ENCODE data around the gene RTL1. TPM values are rescaled to one million over a fixed set of nuclear protein-coding genes. Genes with fewer than 3 reads are reported as not detected.
A peak's percentile ranks its signal among the peaks of the same experiment; 100 is the strongest.

Gene RTL1
- total and polyA plus RNA-seq, 8 donors = 0.06 to 0.20 (median 0.10) TPM; not detected in 2

- no peaks in the 10 kb centered on the region for H3K4me1 ChIP-seq
- no peak for TF ChIP-seq CTCF (IDR thresholded peaks at IDR 0.05)
- no peak for DNase-seq
- H3K9me3 ChIP-seq = peaks cover 0 to 4% of the 10 kb centered on the region in 2 donors
- peaks cover 0 to 20% of the 10 kb centered on the region in 2 donors for H3K27me3 ChIP-seq
- H3K4me3 ChIP-seq = no peak overlapping the region
- no peaks in the 10 kb centered on the region for H3K36me3 ChIP-seq
- intact Hi-C loops (cut with DNase I) = no loop called here
- H3K27ac ChIP-seq = no peak overlapping the region
- no peak for ATAC-seq
These were observed 18.3 kb downstream of the RTL1 start for GRCh38 chr14:100885196-100885595.

DNA sequence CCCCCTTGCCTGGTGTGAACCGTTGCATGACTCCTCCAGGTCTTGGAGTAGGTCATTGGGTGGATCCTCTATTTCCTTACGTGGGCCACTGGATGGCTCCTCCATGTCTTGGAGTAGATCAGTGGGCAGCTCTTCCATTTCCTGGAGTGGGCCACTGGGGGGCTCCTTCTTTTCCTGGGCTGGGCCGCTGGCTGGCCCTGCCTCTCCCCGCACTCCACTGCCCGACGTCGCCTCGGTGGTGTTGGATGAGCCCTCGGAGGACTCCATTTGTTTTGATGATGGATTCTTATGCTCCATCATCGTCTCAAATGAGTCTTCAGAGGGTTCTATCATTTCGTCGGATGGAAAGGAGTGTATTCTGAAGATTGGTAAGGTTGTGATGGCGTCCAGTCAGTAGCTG is 19.1 kb downstream of the RTL1 start:
- no peak for ATAC-seq

DNA sequence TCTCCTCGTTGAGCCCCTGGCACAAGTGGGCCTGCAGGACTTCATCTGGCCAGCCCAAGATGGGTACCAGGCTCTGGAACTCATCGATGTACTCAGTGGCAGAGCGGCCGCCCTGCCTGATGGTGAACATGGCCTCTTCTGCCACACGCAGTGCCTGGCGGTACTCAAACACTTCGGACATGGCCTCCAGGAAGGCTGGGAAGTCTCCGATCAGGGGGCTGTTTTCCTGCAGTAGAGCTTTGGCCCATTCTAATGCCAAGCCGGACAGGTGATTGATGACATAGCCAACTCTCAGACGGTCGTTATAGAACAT is 19.8 kb downstream of the RTL1 start:
- H3K9me3 ChIP-seq = peaks cover 0 to 4% of the 10 kb centered on the region in 2 donors
- H3K27ac ChIP-seq = no peak overlapping the region
- no peak for TF ChIP-seq CTCF (IDR thresholded peaks at IDR 0.05)
- H3K4me3 ChIP-seq = no peak overlapping the region
- intact Hi-C loops (cut with DNase I) = no loop called here
- peaks cover 0 to 26% of the 10 kb centered on the region in 2 donors for H3K27me3 ChIP-seq
- no peaks in the 10 kb centered on the region for H3K4me1 ChIP-seq
- H3K36me3 ChIP-seq = no peaks in the 10 kb centered on the region
- peak in 1 of 4 donors; percentile 49 for DNase-seq
- no peak for ATAC-seq

More for the DNA sequence above, 19.1 kb downstream of the RTL1 start:
- Histone ChIP-seq H3K27me3 (peaks cover 0 to 20% of the 10 kb centered on the region in 2 donors), H3K9me3 (peaks cover 0 to 4% of the 10 kb centered on the region in 2 donors), H3K4me1 (no peaks in the 10 kb centered on the region), H3K36me3 (no peaks in the 10 kb centered on the region), H3K27ac (no peak overlapping the region), H3K4me3 (no peak overlapping the region)
- peak in 1 of 4 donors; percentile 20 for DNase-seq
- intact Hi-C loops (cut with DNase I) = no loop called here
- TF ChIP-seq CTCF (IDR thresholded peaks at IDR 0.05) = no peak

DNA sequence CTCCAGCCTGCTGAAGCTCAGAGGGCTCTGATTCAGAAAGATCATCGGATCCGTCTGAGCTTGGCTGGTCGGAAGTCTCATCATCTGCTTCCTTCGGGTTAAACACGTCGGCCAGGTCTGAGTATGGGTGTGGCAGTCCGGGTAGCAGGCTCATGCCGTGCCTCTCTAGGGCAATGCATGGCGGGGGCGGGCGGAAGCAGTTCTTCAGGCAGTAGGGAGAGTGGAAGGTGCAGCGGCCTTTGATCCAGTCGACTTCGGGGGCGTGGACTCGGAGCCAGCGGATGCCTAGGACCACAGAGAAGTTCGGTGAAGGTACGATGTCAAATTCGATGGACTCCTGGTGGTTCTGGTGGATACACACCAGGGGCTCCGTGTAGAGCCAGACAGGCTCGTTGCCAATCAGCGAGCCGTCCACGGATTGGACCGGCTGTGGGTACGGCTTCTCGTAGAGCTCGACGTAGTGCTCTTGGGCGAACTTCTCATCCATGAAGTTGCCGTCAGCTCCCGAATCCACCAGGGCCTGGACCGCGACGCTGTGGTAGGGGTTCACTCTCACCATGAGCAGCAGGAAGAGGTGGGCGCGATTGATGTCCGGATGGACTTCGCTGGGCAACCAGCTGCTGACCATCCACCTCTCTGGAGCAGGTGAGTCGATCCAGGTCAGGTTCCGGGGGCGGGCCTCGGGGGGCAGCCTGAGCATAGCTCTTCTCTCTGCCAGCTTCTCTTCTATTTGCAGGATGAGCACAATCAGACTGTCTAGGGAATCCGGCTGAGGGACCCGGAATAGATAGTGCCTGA is 20.3 kb downstream of the RTL1 start:
- Histone ChIP-seq H3K27ac (no peak overlapping the region), H3K9me3 (peaks cover 0 to 4% of the 10 kb centered on the region in 2 donors), H3K4me3 (no peak overlapping the region), H3K4me1 (no peaks in the 10 kb centered on the region), H3K27me3 (peaks cover 0 to 31% of the 10 kb centered on the region in 2 donors), H3K36me3 (no peaks in the 10 kb centered on the region)
- TF ChIP-seq CTCF (IDR thresholded peaks at IDR 0.05) = no peak
- DNase-seq (peak in 1 of 4 donors; percentile 74), ATAC-seq (no peak)
- intact Hi-C loops (cut with DNase I) = no loop called here

DNA sequence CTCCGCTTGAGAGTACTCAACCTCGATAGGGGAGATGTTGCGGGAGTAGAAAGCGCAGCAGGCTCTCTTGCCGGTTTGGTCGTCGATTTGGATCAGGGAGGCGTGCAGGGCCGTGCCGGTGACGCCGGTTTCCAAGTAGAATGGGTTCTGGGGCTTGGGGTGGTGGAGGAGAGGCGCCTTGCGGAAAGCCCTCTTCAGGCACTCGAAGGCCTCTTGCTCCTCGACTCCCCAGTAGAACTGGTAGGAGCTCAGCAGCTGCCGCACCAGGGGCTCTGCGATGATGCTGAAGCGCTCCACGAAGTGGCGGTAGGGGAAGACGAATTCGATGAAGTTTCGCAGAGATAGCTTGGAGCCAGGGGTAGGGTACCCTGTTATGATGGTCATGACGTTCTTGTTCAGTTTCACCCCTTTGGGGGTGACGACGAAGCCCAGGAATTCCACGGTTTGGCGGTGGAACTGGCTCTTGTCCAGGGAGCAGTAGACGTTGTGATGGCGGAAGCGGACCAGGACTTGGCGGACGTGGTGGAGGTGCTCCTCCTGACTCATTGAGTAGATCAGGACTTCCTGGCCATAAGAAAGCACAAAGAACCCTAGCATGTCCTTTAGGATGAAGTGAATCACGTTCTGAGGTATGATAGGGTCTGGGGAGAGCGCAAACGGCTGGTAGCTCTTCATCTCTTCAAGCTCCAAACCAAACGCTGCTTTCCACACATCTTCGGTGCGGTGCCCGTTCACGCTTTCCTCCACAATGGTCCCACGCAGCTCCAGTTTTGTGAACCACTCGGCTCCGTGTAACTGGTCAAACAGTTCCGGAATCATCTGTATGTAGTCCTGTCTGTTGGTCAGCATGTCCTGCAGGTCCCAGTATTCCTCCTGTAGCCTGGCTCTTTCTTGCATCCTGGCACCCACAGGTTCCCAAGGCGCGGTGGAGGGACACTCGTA is 21.2 kb downstream of the RTL1 start:
- ATAC-seq = no peak
- Histone ChIP-seq H3K27me3 (peaks cover 0 to 35% of the 10 kb centered on the region in 2 donors), H3K36me3 (no peaks in the 10 kb centered on the region), H3K4me3 (no peak overlapping the region), H3K27ac (no peak overlapping the region), H3K4me1 (no peaks in the 10 kb centered on the region), H3K9me3 (peaks cover 0 to 4% of the 10 kb centered on the region in 2 donors)
- no peak for TF ChIP-seq CTCF (IDR thresholded peaks at IDR 0.05)
- intact Hi-C loops (cut with DNase I) = no loop called here
- DNase-seq = peak in 1 of 4 donors; percentile 46
